GM23338 (cell line): ENCODE data around the gene LRFN3.

Experiments used
- CTCF ChIP-seq, 2 experiments: fragments of 200-600 bp in 1 of 2; sonication (generic) in 1 of 2; conservative IDR thresholded peaks; 2 replicates each; pipeline versions ENCODE4 v1.5.1 to v1.6.1; 2016 to 2017; ENCODE audit warnings: antibody characterized with exemption in 2 of 2, low read depth in 2 of 2, mild to moderate bottlenecking in 2 of 2, moderate library complexity in 1 of 2
- EZH2 ChIP-seq: fragments of 200-600 bp; sonication (generic); IDR thresholded peaks from one replicate; pipeline ENCODE4 v1.8.0; 2017; ENCODE audit warnings: antibody characterized with exemption, mild to moderate bottlenecking, low read depth; ENCODE audit not compliant: unreplicated experiment
- POLR2AphosphoS5 ChIP-seq: IDR thresholded peaks from 2 replicates; pipeline ENCODE4 v1.6.1; 2016; ENCODE audit warnings: antibody characterized with exemption, low read depth

DNA sequence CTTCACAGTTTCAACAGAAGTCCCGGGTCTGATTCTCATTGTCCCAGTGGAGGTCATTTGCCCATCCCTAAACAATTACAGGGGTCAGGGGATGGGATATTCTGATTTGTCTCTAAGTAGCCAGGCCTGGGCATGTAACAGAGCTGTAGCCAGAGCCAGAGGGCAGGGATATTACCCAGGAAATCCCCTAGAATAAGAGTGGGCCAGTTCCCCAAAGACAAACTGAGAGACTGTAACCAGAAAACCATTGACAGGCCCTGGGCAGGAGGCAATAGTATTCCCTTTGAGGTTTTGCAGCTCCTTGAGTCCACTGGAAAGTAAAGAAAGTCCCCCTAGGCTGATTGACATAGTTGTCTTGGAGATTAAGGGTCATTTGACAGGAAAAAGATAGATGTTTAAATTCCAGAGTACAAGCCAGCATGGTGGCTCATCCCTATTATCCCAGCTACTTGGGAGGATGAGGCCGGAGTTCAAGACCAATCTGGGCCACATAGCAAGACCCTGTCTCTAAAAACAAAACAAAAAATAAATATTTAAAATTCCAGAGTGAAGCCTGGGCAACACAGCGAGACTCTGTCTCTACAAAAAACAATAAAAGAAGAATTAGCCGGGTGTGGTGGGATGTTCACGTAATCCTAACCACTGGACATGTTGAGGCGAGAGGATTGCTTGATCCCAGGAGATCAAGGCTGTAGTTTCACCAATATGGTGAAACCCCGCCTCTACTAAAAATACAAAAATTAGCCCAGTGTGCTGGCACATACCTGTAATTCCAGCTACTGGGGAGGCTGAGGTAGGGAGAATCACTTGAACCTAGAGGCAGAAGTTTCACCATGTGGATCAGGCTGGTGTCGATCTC, 57.0 kb downstream of the LRFN3 start:
- TF ChIP-seq EZH2 = no peak
- TF ChIP-seq CTCF (conservative IDR thresholded peaks at IDR 0.05; ENCODE audit: low read depth in 2 of 2) = no peak
- TF ChIP-seq POLR2AphosphoS5 = no peak
